Measurements from ENCODE around the gene ARL11. TPM values are rescaled to one million over a fixed set of nuclear protein-coding genes. Genes with fewer than 3 reads are reported as not detected.

The ARL11 gene
- total and polyA plus RNA-seq, 2 of the 4 experiments (the other 2 are of a cell fraction), result not detected

DNA sequence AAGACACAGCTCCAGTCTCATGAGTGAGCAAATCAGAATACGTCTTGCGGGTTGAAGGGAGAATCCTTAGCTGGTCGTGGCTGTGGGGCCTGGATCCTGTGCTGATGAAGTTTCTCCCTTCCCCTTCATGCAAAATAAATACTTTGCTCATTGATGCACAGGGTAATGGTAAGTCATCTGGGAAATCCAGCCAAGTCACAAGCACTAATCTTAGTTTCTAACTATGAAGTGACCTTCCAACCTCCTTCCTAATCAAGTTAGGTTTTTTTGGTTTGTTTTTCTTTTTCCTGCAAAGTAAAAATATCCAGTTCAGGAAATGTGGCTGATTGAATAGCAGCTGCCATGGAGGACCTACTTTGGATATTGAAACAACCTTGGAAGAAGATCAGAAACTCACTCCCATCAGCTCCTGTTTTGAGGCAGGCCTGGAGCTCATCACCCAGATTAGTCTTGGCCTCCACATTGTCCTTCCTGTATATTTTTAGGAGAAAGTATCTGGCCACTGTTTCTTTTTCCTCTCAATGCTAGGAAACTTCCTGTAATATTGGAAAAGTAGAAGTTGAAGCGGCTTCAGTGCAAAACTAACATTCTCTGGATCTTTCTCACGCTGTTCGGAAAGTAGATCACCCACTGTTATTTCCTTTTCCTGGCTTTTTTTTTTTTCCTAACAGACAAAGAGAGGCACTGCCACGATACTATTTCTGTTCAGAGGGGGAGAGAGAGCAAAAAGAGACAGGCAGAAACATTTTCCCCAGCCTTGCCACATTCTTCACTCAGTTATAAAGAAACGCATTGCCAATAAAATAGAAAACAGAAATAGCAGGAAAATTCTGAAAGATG, 12.3 kb upstream of the ARL11 start (continued):
- TF ChIP-seq RFX5 (IDR thresholded peaks at IDR 0.05; ENCODE audit: low read depth, low read length), result no peak

DNA sequence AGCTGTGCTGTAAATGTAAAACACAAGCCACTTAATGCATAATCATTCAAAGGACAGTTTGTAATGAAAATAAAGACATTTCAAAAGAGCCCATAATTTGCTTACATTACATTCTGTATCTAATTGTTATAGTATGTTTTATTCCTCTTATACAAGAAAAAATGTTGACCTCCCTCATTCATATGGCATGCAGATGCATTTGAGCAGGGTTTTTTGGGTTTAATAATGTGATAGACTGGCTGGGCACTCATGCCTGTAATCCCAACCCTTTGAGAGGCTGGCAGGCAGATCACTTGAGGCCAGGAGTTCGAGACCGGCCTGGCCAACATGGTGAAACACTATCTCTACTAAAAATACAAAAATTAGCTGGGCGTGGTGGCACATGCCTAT, 11.6 kb upstream of the ARL11 start:
- no peak overlapping the region for H2BK120ac ChIP-seq (ENCODE audit: low read depth, low read length)
- H4K20me1 ChIP-seq (ENCODE audit: insufficient read depth, low read length), result no peaks in the 10 kb centered on the region
- no peak overlapping the region for H2AK9ac ChIP-seq (replicated peaks; ENCODE audit: low read depth, low read length, poor library complexity)
- peak overlapping the region; percentile 72; the same call in 1 of the 2 replicates for H3K27ac ChIP-seq (ENCODE audit: insufficient read depth, low read length)
- dilution Hi-C loops (cut with HindIII; ENCODE audit: low sequenced_read_pairs, unreplicated experiment) (no loop called here), intact Hi-C loops (cut with micrococcal nuclease) (no loop called here), in situ Hi-C loops (cut with MboI; ENCODE audit: low sequenced_read_pairs) (no loop called here)
- no peak overlapping the region for H2BK20ac ChIP-seq (ENCODE audit: low read depth, low read length)
- no peak overlapping the region; the same call in 1 of the 2 replicates for H3K4me2 ChIP-seq (ENCODE audit: low read depth, low read length)
- WGBS, 2 experiments (ENCODE audit: extremely low coverage in 2 of 2, insufficient read length in 1 of 2), result no CpG with 5 or more reads among the region's 3 CpGs
- H3K79me1 ChIP-seq (ENCODE audit: low read depth in 1 of 2, low read length in 2 of 2), result no peaks in the 10 kb centered on the region
- H3K27me3 ChIP-seq (ENCODE audit: control insufficient read depth, insufficient read depth, low read length), result no peaks in the 10 kb centered on the region
- H3K9ac ChIP-seq (ENCODE audit: low read depth, low read length), result no peak overlapping the region
- CTCF ChIA-PET, result interaction anchor here (0.9 kb wide), 1 partner anchor 10 kb away, joined by 3 read pairs; no protein-coding TSS in a partner anchor
- no peak overlapping the region; the same call in 1 of the 2 replicates for H3K18ac ChIP-seq (ENCODE audit: low read depth, low read length)
- no TSS peak for BruUV-seq (replicated peaks)
- H3K14ac ChIP-seq (replicated peaks; ENCODE audit: low read depth, low read length), result no peak overlapping the region
- H3K56ac ChIP-seq (ENCODE audit: extremely low read depth, insufficient read depth, low read length), result no peak overlapping the region
- peak; percentile 46 for ATAC-seq (ENCODE audit: low read depth)
- H3K4me1 ChIP-seq (ENCODE audit: control insufficient read depth, insufficient read depth, low read length), result peaks cover 9% of the 10 kb centered on the region; the same call in 1 of the 2 replicates
- H2AFZ ChIP-seq (replicated peaks; ENCODE audit: low read length, poor library complexity), result no peak overlapping the region
- H4K5ac ChIP-seq (ENCODE audit: low read depth, low read length), result no peak overlapping the region
- no peak overlapping the region for H3K4me3 ChIP-seq (ENCODE audit: insufficient read depth, low read depth, low read length)
- no peak overlapping the region for H4K91ac ChIP-seq (ENCODE audit: insufficient read depth, low read depth, low read length)
- POLR2A ChIA-PET (ENCODE audit: unreplicated experiment), result no interaction called here
- TF ChIP-seq POLR2A (IDR thresholded peaks at IDR 0.05; ENCODE audit: low read depth, low read length), result no peak
- H3K23ac ChIP-seq (ENCODE audit: low read depth, low read length), result no peak overlapping the region
- H3K9me1 ChIP-seq (ENCODE audit: insufficient read depth, low read length), result peaks cover 4% of the 10 kb centered on the region; the same call in 1 of the 2 replicates
- no peak for DNase-seq
- H3K4ac ChIP-seq (ENCODE audit: low read depth, low read length), result no peak overlapping the region
- no peak overlapping the region for H2BK15ac ChIP-seq (ENCODE audit: low read depth, low read length)
- H3K36me3 ChIP-seq (ENCODE audit: control insufficient read depth, insufficient read depth, low read length), result no peaks in the 10 kb centered on the region
- H4K8ac ChIP-seq (ENCODE audit: low read depth in 2 of 2, low read length in 2 of 2), result no peak overlapping the region
- no peak overlapping the region for H2BK5ac ChIP-seq (ENCODE audit: low read depth, low read length, poor library complexity, severe bottlenecking)
- H2AK5ac ChIP-seq (ENCODE audit: low read depth, low read length), result no peak overlapping the region
- H3K9me3 ChIP-seq (ENCODE audit: control insufficient read depth, insufficient read depth, low read length), result no peaks in the 10 kb centered on the region
